Ovary (tissue), 3 donors: ENCODE results near the gene RARRES1.

Experiments
- POLR2A ChIP-seq: fragments of 450-650 bp; IDR thresholded peaks from one replicate; pipeline ENCODE4 v1.6.1; 2017; ENCODE audit warnings: antibody characterized with exemption, mild to moderate bottlenecking, moderate library complexity
- TF ChIP-seq, protein P1 (sequence below), 3 donors: fragments of 450-650 bp in 2 of 3; fragments of 200-600 bp in 1 of 3; IDR thresholded peaks; one replicate each; pipeline versions ENCODE4 v1.5.1 to v1.8.0; 2016 to 2022; ENCODE audit warnings: antibody characterized with exemption in 3 of 3, mild to moderate bottlenecking in 1 of 3
- donor health status: DM: no; HTN: no; CAD: no.

DNA sequence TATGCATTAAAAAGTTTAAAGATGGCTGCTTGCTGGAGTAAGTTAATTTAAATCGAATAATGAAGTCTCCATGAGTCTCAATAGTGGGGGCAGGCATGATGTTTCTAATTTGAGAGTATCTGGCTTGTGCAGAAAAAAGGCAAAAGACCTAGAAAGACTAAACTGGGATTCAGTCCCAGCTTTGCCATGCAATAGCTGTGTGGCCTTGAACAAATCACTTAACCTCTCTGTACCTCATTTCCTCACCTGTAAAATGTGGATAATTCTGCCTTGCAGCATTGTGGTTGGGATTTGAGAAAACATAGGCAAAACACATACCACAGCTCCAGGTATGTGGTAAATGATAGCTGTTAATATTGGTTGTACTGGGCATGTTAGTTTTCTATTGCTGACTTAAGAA is 68.4 kb downstream of the RARRES1 start:
- TF ChIP-seq, protein P1, sequence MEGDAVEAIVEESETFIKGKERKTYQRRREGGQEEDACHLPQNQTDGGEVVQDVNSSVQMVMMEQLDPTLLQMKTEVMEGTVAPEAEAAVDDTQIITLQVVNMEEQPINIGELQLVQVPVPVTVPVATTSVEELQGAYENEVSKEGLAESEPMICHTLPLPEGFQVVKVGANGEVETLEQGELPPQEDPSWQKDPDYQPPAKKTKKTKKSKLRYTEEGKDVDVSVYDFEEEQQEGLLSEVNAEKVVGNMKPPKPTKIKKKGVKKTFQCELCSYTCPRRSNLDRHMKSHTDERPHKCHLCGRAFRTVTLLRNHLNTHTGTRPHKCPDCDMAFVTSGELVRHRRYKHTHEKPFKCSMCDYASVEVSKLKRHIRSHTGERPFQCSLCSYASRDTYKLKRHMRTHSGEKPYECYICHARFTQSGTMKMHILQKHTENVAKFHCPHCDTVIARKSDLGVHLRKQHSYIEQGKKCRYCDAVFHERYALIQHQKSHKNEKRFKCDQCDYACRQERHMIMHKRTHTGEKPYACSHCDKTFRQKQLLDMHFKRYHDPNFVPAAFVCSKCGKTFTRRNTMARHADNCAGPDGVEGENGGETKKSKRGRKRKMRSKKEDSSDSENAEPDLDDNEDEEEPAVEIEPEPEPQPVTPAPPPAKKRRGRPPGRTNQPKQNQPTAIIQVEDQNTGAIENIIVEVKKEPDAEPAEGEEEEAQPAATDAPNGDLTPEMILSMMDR (IDR thresholded peaks at IDR 0.05): no peak
- TF ChIP-seq POLR2A: no peak
